SW480 (cell line): ENCODE measurements around the gene TMEM201.

ENCODE experiments used
- DNase-seq: peaks from one replicate; pipeline ENCODE4 v3.0.0-alpha.2; 2016; ENCODE audit warnings: low spot score

TMEM201 gene

DNA sequence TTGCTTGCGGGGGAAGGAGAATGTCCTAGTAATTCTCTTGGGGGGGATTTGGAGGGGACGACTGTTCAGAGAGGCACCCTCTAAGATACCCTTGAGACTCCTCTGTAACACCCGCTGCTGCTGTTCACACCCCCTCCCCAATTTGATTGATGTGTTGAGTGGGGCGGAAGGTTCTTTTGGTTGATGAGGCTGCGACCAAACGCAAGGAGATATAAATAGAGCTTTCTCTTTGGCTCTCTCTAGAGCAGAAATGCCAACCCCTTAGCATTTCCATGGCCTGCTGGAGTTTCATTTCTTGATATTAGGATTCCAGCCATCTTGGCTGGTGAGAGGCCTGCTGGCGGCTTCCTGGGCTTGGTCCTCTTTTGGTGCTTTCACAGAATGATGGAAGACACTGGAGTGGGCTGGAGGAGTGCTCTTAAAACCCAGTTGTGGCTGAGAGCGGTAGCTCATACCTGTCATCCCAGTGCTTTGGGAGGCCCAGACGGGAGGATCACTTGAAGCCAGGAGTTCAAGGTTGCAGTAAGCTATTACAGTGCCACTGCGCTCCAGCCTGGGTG is 64.9 kb downstream of the TMEM201 start:
- no peak for DNase-seq

DNA sequence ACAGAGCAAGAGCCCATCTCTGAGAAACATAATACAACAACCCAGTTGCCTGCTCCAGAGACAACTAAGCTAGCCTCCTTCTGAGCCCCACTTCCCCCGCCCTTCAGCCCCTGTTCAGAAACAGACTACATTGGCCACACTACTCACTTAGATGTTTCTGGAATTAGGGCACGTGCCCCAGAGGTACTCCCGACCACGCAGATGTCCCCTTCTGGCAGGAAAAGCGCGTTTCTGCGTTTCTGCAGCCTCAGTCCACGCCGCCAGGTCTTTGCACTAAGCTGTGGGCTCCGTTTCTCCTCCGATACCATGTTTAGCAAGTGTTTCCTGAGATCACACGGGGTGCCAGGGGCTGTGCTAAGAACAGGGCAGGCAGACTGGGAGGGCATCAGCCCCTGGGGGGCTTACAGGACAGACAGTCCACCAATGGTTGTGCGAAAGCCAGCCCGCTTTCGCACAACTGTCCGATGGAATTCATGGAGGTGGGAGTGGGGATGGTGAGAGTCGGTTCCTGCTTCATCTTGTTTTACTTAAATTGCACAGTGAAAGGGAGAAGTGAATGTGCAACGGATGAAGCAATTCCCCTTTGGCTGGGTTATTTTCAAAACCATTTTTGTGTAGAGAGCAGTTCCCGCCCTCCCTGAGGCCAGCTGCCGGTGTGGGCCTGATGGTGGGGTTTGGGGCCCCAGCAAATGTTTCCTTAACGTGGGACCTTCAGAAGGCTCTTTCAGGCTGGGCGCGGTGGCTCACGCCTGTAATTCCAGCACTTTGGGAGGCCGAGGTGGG is 65.5 kb downstream of the TMEM201 start:
- no peak for DNase-seq

DNA sequence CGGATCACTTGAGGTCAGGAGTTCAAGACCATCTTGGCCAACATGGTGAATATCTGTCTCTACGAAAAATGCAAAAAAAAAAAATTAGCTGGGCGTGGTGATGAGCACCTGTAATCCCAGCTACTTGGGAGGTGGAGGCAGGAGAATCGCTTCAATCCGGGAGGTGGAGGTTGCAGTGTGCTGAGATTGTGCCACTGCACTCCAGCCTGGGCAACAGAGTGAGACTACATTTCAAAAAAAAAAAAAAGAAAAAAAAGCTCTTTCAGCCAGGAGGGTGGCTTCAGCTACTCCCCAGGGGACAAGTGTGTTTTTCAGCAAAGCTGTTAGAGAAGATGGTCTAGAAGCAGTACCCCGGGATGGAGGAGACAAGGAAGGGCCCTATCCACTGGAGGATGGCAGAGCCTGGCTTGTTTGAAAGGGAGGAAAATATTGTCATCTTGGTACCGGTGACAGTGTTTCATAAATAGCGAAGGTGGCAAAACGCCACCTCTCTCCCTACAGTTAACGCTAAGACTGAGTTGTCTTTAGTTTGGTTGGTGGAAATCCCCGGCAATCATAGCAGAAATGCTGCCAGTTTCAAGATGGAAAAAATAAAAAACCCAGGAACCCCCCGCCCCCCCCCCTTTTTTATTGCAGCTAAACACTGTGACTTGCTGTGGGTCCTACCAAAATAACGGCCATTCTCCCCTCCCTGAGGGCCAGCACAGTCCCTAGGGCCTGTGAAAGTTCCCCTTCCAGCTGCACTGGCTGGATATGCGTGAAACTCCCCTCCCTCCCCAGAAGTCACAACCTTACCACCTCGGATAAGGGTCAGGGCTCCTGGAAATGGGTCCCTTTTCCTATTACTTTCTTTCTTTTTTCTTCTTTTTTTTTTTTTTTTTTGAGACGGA is 66.4 kb downstream of the TMEM201 start:
- no peak for DNase-seq

DNA sequence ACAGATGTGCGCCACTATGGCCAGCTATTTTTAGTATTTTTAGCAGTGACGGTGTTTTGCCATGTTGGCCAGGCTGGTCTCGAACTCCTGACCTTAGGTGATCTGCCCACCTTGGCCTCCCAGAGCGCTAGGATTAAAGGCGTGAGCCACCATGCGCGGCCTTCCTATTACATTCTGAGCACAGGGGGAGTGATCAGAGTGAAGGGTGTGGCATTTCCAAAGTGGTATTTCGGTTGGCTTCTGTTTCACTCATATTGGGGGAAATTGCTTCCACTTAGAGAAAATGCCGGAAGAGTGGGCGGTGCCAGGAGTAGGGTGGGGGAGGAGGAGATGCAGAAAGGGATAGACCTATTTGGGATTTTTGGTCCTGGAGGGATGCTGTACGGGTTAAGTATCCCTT is 67.1 kb downstream of the TMEM201 start:
- no peak for DNase-seq

DNA sequence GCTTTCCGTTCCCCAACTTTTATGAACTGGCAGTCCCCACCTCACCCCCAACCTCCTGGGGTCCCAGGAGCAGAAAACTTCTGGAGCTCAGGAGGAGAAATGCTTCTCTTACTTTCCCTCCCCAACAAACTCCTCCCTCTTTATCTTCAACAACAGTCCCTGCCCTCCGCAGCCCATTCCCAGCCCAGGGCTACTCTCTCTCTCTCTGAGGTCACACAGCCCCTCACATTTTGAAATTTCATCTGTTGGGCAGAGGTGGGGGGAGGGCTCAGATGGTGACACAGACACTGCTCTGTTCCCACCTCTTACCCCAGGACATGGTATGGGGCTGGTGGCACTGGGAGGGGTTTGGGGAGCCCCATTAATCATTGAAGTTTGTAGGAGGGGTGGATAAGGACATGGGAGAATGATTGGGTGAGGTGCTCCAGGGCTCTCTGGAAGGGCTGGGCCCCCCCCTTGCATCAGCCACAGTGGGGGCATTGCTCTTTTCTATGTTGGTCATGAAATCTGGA is 68.9 kb downstream of the TMEM201 start:
- DNase-seq = no peak

DNA sequence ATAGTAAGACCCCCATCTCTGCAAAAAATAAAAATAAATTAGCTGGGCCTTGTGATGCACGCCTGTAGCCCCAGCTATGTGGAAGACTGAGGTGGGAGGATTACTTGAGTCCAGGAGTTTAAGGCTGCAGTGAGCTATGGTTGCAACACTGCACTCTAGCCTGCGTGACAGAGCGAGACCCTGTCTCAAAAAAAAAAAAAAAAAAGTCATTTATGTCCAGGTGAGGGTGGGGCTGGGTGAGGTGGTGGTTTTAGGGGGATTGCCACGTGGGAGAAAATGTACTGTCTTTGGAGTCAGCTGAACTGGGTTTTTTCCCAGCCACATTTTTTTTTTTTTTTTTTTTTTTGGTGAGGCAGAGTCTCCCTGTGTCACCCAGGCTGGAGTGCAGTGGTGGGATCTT is 69.5 kb downstream of the TMEM201 start:
- DNase-seq = no peak

DNA sequence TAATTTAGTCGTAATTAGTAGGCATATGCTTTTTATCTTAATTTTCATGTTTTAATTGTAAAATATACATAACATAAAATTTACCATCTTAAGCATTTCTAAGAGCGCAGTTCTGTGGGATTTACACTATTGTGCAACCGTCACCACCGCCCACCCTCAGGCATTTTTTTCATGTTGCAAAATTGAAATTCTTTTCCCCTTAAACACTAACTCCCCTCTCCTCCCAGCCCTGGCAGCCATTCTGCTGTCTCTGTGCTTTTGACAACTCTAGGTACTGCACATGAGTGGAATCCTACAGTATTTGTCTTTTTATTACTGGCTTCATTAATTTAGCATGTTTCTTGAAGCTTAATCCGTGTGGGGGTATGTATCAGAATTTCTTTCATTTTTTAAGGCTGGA is 70.6 kb downstream of the TMEM201 start:
- no peak for DNase-seq

DNA sequence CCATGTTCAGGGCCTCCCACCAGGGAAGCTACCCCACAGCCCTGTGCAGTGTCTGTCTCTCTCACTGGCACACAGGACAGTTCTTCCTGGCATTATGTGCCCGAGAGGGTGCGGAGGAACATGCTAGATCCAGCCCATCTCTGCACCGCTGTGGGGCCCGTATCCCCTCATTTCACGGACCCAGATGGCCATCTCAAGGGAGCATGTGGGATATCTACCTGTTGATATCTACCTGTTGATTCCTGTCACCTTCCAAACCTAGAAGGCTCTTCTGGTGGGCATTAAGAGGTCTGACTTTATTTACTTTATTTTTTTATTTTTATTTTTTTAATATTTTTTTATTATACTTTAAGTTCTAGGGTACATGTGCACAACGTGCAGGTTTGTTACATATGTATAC is 74.5 kb downstream of the TMEM201 start:
- no peak for DNase-seq
